Measurements from ENCODE around the gene PBX1. TPM values are rescaled to one million over a fixed set of nuclear protein-coding genes. Genes with fewer than 3 reads are reported as not detected.
A peak's percentile ranks its signal among the peaks of the same experiment; 100 is the strongest.

PBX1 gene
- total and polyA plus RNA-seq, 2 donors from 2014 or later, result 14.9 to 91.5 TPM

DNA sequence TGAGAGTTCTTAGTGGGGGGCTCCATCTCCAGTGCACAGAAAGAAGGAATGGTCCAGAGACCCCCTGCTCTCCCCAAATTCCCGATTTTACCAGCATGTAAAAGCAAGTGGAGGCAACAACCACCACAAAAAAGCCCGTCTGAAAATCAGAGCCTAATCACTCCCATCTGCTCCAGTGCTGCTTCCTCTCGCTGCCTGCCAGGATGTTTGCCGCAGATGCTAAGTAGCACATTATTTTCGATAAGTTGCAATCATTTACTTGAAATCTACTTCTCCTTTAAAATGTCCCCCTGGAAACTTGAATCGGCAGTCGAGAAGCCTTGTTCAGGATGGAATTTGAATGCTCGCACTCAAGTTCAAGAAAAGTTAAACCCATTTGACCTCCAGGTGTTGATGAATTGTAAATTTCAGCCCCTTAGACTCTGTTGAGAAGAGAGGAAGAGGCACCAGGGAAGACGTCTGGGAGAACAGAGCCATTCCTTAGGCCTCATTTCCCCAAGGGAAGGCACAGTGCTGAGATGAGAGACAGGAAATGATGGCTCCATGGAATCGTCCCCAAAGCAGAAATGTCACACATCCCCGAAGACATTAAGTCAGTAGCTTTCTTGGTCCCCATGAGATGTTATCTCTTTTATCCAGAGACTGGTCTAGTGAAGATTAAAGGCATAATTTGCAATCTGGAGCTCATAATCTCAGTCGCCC lies 221.3 kb downstream of the PBX1 start:
- TF ChIP-seq CTCF (IDR thresholded peaks at IDR 0.05; ENCODE audit: borderline replicate concordance, extremely low read depth, insufficient read depth), result no peak
- H3K4me1 ChIP-seq (ENCODE audit: control insufficient read depth in 2 of 3, insufficient read depth in 2 of 3, low read depth in 1 of 3, low read length in 3 of 3), result peaks cover 0 to 33% (median 13%) of the 10 kb centered on the region in 3 donors
- peak overlapping the region in 1 of 2 donors; percentile 44 for H3K27ac ChIP-seq (ENCODE audit: low read depth in 2 of 2, low read length in 2 of 2)
- intact Hi-C loops (cut with DNase I), result no loop called here
- no peaks in the 10 kb centered on the region for H3K36me3 ChIP-seq (ENCODE audit: control insufficient read depth in 2 of 3, insufficient read depth in 3 of 3, low read length in 3 of 3)
- no peaks in the 10 kb centered on the region for H3K9me3 ChIP-seq (ENCODE audit: control insufficient read depth in 2 of 3, insufficient read depth in 1 of 3, low read length in 3 of 3)
- no peak for DNase-seq
- no peaks in the 10 kb centered on the region for H3K27me3 ChIP-seq (ENCODE audit: control insufficient read depth, insufficient read depth, low read length)
- no peak overlapping the region for H3K9ac ChIP-seq (ENCODE audit: low read length in 3 of 3)
- H3K4me3 ChIP-seq (ENCODE audit: low read length in 3 of 3), result no peak overlapping the region
- no peak for FAIRE-seq

- peaks cover 0 to 33% (median 15%) of the 10 kb centered on the region in 3 donors for H3K4me1 ChIP-seq (ENCODE audit: control insufficient read depth in 2 of 3, insufficient read depth in 2 of 3, low read depth in 1 of 3, low read length in 3 of 3)
- H3K9ac ChIP-seq (ENCODE audit: low read length in 3 of 3), result no peak overlapping the region
- no peaks in the 10 kb centered on the region for H3K9me3 ChIP-seq (ENCODE audit: control insufficient read depth in 2 of 3, insufficient read depth in 1 of 3, low read length in 3 of 3)
- no peak for DNase-seq
- peak overlapping the region in 1 of 2 donors; percentile 44 for H3K27ac ChIP-seq (ENCODE audit: low read depth in 2 of 2, low read length in 2 of 2)
- TF ChIP-seq CTCF (IDR thresholded peaks at IDR 0.05; ENCODE audit: borderline replicate concordance, extremely low read depth, insufficient read depth), result no peak
- H3K4me3 ChIP-seq (ENCODE audit: low read length in 3 of 3), result no peak overlapping the region
- no peak for FAIRE-seq
- H3K36me3 ChIP-seq (ENCODE audit: control insufficient read depth in 2 of 3, insufficient read depth in 3 of 3, low read length in 3 of 3), result no peaks in the 10 kb centered on the region
- no peaks in the 10 kb centered on the region for H3K27me3 ChIP-seq (ENCODE audit: control insufficient read depth, insufficient read depth, low read length)
- intact Hi-C loops (cut with DNase I), result no loop called here
These were observed 221.9 kb downstream of the PBX1 start for GRCh38 chr1:164780863-164781262.

- H3K9ac ChIP-seq (ENCODE audit: low read length in 3 of 3), result no peak overlapping the region
- H3K4me3 ChIP-seq (ENCODE audit: low read length in 3 of 3), result no peak overlapping the region
- no peak overlapping the region for H3K27ac ChIP-seq (ENCODE audit: low read depth in 2 of 2, low read length in 2 of 2)
- H3K4me1 ChIP-seq (ENCODE audit: control insufficient read depth in 2 of 3, insufficient read depth in 2 of 3, low read depth in 1 of 3, low read length in 3 of 3), result peaks cover 0 to 32% (median 20%) of the 10 kb centered on the region in 3 donors
- no peaks in the 10 kb centered on the region for H3K27me3 ChIP-seq (ENCODE audit: control insufficient read depth, insufficient read depth, low read length)
- no peak for DNase-seq
- no peaks in the 10 kb centered on the region for H3K36me3 ChIP-seq (ENCODE audit: control insufficient read depth in 2 of 3, insufficient read depth in 3 of 3, low read length in 3 of 3)
- no peaks in the 10 kb centered on the region for H3K9me3 ChIP-seq (ENCODE audit: control insufficient read depth in 2 of 3, insufficient read depth in 1 of 3, low read length in 3 of 3)
- no peak for FAIRE-seq
- intact Hi-C loops (cut with DNase I), result no loop called here
- TF ChIP-seq CTCF (IDR thresholded peaks at IDR 0.05; ENCODE audit: borderline replicate concordance, extremely low read depth, insufficient read depth), result no peak
These were observed 223.0 kb downstream of the PBX1 start for GRCh38 chr1:164781972-164782371.

All from kidney (tissue), 14 donors.